CD8-positive, alpha-beta memory T cell (primary cell): ENCODE results near the gene NRN1L. TPM values are rescaled to one million over a fixed set of nuclear protein-coding genes. Genes with fewer than 3 reads are reported as not detected.
A peak's percentile ranks its signal among the peaks of the same experiment; 100 is the strongest.

Experiments used
- CTCF ChIA-PET: fragments of 350-600 bp; sonication (Branson Sonifier 250); formaldehyde crosslinking; loops from one replicate; lab custom pipeline; 2021; ENCODE audit warnings: antibody characterized with exemption; lab: Charles Lee
- POLR2A ChIA-PET: fragments of 350-600 bp; sonication (Branson Sonifier 250); formaldehyde crosslinking; loops from one replicate; lab custom pipeline; 2021; ENCODE audit warnings: antibody characterized with exemption; lab: Charles Lee
- DNase-seq, 5 donors: peaks; one replicate each; pipeline versions ENCODE4 v3.0.0 to v3.0.0-alpha.2; 2020 to 2022; ENCODE audit warnings: mixed read lengths in 1 of 5
- H3K27ac ChIP-seq: one replicate; pipeline ENCODE4 v1.7.0; 2013; ENCODE audit warnings: low read depth, mild to moderate bottlenecking, low read length, moderate library complexity
- H3K27me3 ChIP-seq: 2 replicates; pipeline ENCODE4 v1.7.0; 2013; ENCODE audit warnings: low read length, mild to moderate bottlenecking; ENCODE audit not compliant: insufficient read depth, poor library complexity, severe bottlenecking
- H3K36me3 ChIP-seq: 2 replicates; pipeline ENCODE4 v1.7.0; 2013; ENCODE audit warnings: mild to moderate bottlenecking, low read length, moderate library complexity; ENCODE audit not compliant: insufficient read depth
- H3K4me1 ChIP-seq: 2 replicates; pipeline ENCODE4 v1.7.0; 2013; ENCODE audit warnings: mild to moderate bottlenecking, low read length, moderate library complexity; ENCODE audit not compliant: insufficient read depth
- H3K4me3 ChIP-seq: 2 replicates; pipeline ENCODE4 v1.7.0; 2013; ENCODE audit warnings: mild to moderate bottlenecking, low read length
- H3K9me3 ChIP-seq: 2 replicates; pipeline ENCODE4 v1.7.0; 2013; ENCODE audit warnings: mild to moderate bottlenecking, low read length
- H3K27ac Mint-ChIP-seq, 8 donors: one replicate each; pipeline ENCODE4 v1.8.0; 2020 to 2021; ENCODE audit warnings: mixed read lengths in 8 of 8, mild to moderate bottlenecking in 6 of 8, inconsistent platforms in 3 of 8, moderate library complexity in 3 of 8
- H3K27me3 Mint-ChIP-seq, 2 donors: one replicate each; pipeline ENCODE4 v1.8.0; 2020 to 2021; ENCODE audit warnings: mixed read lengths in 2 of 2, mild to moderate bottlenecking in 1 of 2, moderate library complexity in 1 of 2
- H3K36me3 Mint-ChIP-seq, 3 donors: one replicate each; pipeline ENCODE4 v1.8.0; 2020 to 2021; ENCODE audit warnings: mixed read lengths in 3 of 3, inconsistent platforms in 1 of 3, mild to moderate bottlenecking in 1 of 3
- H3K4me1 Mint-ChIP-seq, 3 donors: one replicate each; pipeline ENCODE4 v1.8.0; 2020 to 2021; ENCODE audit warnings: mixed read lengths in 3 of 3, inconsistent platforms in 1 of 3, mild to moderate bottlenecking in 1 of 3
- H3K4me3 Mint-ChIP-seq, 7 donors: one replicate each; pipeline ENCODE4 v1.8.0; 2020 to 2021; ENCODE audit warnings: mixed read lengths in 7 of 7, mild to moderate bottlenecking in 6 of 7, moderate library complexity in 4 of 7, inconsistent platforms in 2 of 7
- H3K9me3 Mint-ChIP-seq, 5 donors: one replicate each; pipeline ENCODE4 v1.8.0; 2020 to 2022; ENCODE audit warnings: mixed read lengths in 5 of 5, mild to moderate bottlenecking in 3 of 5, moderate library complexity in 2 of 5, inconsistent platforms in 1 of 5
- polyA plus RNA-seq: library from polyadenylated mRNA; unstranded; fragments of 300-500 nt; fragmentation: Illumina TruSeq; gene quantifications from one replicate; pipeline ENCODE4 v1.2.3, GENCODE V29; 2021
- total RNA-seq, 2 experiments: library from RNA; stranded (reverse); gene quantifications; one replicate each; pipeline ENCODE4 v1.2.3, GENCODE V29; 2021

Gene NRN1L
- total and polyA plus RNA-seq, 3 experiments from 2014 or later, result 0.83 to 0.97 TPM; not detected in 1

DNA sequence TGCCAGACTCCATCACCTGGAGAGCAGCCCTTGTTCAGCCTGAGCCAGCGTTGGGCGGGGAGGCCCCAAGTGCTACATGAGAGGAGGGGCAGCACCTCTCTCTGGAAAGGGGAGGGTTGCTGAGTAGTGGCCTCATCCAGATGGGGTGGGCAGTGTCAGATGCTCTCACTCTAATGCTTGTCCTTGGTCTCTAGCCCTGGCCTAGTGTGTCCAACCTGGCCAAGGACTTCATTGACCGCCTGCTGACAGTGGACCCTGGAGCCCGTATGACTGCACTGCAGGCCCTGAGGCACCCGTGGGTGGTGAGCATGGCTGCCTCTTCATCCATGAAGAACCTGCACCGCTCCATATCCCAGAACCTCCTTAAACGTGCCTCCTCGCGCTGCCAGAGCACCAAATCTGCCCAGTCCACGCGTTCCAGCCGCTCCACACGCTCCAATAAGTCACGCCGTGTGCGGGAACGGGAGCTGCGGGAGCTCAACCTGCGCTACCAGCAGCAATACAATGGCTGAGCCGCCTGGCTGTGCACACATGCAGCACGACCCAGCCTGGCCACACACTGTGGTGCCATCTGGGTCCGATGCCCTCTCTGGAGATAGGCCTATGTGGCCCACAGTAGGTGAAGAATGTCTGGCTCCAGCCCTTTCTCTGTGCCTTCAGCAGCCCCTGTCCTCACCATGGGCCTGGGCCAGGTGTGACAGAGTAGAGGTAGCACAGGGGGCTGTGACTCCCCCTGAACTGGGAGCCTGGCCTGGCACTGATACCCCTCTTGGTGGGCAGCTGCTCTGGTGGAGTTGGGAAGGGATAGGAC, 42.7 kb downstream of the NRN1L start:
- Mint-ChIP-seq H3K4me3 (no peak overlapping the region), H3K9me3 (no peaks in the 10 kb centered on the region), H3K27ac (peak overlapping the region in 1 of 8 donors; percentile 68), H3K4me1 (peaks cover 0 to 17% (median 2%) of the 10 kb centered on the region in 3 donors), H3K36me3 (peaks cover 0 to 62% (median 0%) of the 10 kb centered on the region in 3 donors), H3K27me3 (no peaks in the 10 kb centered on the region)
- Histone ChIP-seq H3K4me3 (no peak overlapping the region), H3K27me3 (no peaks in the 10 kb centered on the region), H3K27ac (no peak overlapping the region), H3K4me1 (no peaks in the 10 kb centered on the region), H3K36me3 (peaks cover 13% of the 10 kb centered on the region), H3K9me3 (no peaks in the 10 kb centered on the region)
- DNase-seq, result no peak
- CTCF ChIA-PET, result interaction anchor here (1.3 to 3.3 kb wide), 3 partner anchors 14 to 406 kb away, joined by 3 to 21 read pairs (median 16); partner anchors contain the start of gene LCAT
- POLR2A ChIA-PET, result no interaction called here

DNA sequence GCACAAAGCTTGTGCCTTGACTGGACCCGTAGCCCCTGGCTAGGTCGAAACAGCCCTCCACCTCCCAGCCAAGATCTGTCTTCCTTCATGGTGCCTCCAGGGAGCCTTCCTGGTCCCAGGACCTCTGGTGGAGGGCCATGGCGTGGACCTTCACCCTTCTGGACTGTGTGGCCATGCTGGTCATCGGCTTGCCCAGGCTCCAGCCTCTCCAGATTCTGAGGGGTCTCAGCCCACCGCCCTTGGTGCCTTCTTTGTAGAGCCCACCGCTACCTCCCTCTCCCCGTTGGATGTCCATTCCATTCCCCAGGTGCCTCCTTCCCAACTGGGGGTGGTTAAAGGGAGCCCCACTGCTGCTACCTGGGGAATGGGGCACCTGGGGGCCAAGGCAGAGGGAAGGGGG, 43.5 kb downstream of the NRN1L start:
- H3K4me1 ChIP-seq, result no peaks in the 10 kb centered on the region
- peaks cover 13% of the 10 kb centered on the region for H3K36me3 ChIP-seq
- peaks cover 0 to 59% (median 1%) of the 10 kb centered on the region in 3 donors for H3K36me3 Mint-ChIP-seq
- H3K9me3 Mint-ChIP-seq, result no peaks in the 10 kb centered on the region
- H3K4me3 ChIP-seq, result no peak overlapping the region
- H3K4me3 Mint-ChIP-seq, result no peak overlapping the region
- H3K4me1 Mint-ChIP-seq, result peaks cover 0 to 19% (median 2%) of the 10 kb centered on the region in 3 donors
- ChIA-PET POLR2A (no interaction called here), CTCF (interaction anchor here (1.2 to 3.3 kb wide), 7 partner anchors 13 to 407 kb away, joined by 3 to 21 read pairs (median 13); partner anchors contain the start of genes LCAT and NRN1L)
- H3K27me3 Mint-ChIP-seq, result no peaks in the 10 kb centered on the region
- no peaks in the 10 kb centered on the region for H3K27me3 ChIP-seq
- DNase-seq, result no peak
- peak overlapping the region in 4 of 8 donors; percentile 51 to 79 (median 66) for H3K27ac Mint-ChIP-seq
- no peaks in the 10 kb centered on the region for H3K9me3 ChIP-seq
- no peak overlapping the region for H3K27ac ChIP-seq

DNA sequence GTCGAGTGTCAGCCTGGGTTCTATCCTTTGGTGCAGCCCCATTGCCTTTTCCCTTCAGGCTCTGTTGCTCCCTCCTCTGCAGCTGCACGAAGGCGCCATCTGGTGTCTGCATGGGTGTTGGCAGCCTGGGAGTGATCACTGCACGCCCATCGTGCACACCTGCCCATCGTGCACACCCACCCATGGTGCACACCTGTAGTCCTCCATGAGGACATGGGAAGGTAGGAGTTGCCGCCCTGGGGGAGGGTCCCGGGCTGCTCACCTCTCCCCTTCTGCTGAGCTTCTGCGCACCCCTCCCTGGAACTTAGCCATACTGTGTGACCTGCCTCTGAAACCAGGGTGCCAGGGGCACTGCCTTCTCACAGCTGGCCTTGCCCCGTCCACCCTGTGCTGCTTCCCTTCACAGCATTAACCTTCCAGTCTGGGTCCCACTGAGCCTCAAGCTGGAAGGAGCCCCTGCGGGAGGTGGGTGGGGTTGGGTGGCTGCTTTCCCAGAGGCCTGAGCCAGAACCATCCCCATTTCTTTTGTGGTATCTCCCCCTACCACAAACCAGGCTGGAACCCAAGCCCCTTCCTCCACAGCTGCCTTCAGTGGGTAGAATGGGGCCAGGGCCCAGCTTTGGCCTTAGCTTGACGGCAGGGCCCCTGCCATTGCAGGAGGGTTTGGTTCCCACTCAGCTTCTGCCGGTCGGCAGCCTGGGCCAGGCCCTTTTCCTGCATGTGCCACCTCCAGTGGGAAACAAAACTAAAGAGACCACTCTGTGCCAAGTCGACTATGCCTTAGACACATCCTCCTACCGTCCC, 44.1 kb downstream of the NRN1L start:
- ChIA-PET CTCF (interaction anchor here (1.0 to 3.3 kb wide), 8 partner anchors 9 to 408 kb away, joined by 3 to 21 read pairs (median 10); partner anchors contain the start of genes LCAT and NRN1L), POLR2A (no interaction called here)
- peak; percentile 59 to 81 (median 60) for DNase-seq
- Histone ChIP-seq H3K36me3 (peaks cover 16% of the 10 kb centered on the region), H3K4me3 (no peak overlapping the region), H3K27ac (no peak overlapping the region), H3K9me3 (no peaks in the 10 kb centered on the region), H3K4me1 (no peaks in the 10 kb centered on the region), H3K27me3 (no peaks in the 10 kb centered on the region)
- Mint-ChIP-seq H3K27ac (peak overlapping the region in 4 of 8 donors; percentile 7 to 79 (median 62)), H3K4me3 (no peak overlapping the region), H3K4me1 (peaks cover 0 to 21% (median 4%) of the 10 kb centered on the region in 3 donors), H3K9me3 (no peaks in the 10 kb centered on the region), H3K36me3 (peaks cover 0 to 59% (median 1%) of the 10 kb centered on the region in 3 donors), H3K27me3 (no peaks in the 10 kb centered on the region)

DNA sequence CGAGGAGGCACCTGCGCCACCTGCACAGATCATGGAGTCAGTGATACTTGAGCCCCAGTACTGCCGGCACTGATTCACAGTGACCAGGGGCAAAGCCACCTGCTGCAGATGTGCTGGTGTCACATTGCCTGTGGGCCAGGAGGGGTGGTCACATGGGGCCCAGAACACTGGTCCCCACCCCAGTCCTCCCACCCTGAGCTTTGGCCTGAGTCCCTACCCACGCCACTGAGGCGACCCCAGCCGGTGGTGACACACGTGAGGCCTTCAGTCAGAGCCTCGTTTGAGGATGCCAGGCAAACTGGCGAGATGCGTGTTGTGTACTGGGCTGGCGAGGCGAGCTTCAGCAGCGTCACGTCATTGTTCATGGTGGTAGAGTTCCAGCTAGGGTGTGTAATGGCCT, 45.5 kb downstream of the NRN1L start:
- Mint-ChIP-seq H3K4me3 (no peak overlapping the region), H3K4me1 (peaks cover 12 to 35% (median 12%) of the 10 kb centered on the region in 3 donors), H3K27me3 (no peaks in the 10 kb centered on the region), H3K9me3 (no peaks in the 10 kb centered on the region), H3K27ac (peak overlapping the region in 1 of 8 donors; percentile 60), H3K36me3 (peaks cover 0 to 68% (median 2%) of the 10 kb centered on the region in 3 donors)
- ChIA-PET CTCF (interaction anchor here (2.0 to 3.3 kb wide), 6 partner anchors 11 to 409 kb away, joined by 13 to 21 read pairs (median 16); partner anchors contain the start of genes LCAT and NRN1L), POLR2A (no interaction called here)
- H3K4me1 ChIP-seq, result peaks cover 13% of the 10 kb centered on the region
- no peak for DNase-seq
- H3K27me3 ChIP-seq, result no peaks in the 10 kb centered on the region
- H3K9me3 ChIP-seq, result no peaks in the 10 kb centered on the region
- peaks cover 30% of the 10 kb centered on the region for H3K36me3 ChIP-seq
- no peak overlapping the region for H3K4me3 ChIP-seq
- no peak overlapping the region for H3K27ac ChIP-seq

DNA sequence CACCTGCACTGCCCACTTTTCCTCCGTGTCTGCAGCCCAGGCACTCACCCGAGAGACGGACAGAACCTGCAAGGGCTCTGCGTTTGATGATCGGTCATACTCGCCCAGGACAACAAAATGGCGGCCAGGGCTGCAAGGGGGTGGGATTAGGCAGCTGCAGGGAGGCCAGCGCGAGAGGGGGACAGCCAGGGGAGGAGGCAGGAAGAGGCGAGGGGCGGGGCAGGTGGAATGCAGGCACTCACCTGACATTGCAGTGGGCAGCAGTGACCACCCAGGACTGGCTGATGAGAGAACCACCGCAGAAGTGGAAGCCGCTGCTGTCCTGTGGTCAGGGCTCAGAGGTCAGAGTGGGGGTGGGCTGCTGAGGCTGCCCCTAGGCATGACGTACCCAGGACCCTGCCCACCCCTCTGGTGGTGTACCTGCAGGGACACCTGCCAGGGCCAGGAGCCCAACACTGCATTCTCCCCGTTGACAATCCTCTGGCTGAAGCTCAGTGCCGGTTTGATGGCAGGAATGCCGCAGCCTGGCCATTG, 46.1 kb downstream of the NRN1L start:
- peaks cover 0 to 1% of the 10 kb centered on the region in 2 donors for H3K27me3 Mint-ChIP-seq
- ChIA-PET POLR2A (no interaction called here), CTCF (interaction anchor here (2.9 to 3.3 kb wide), 2 partner anchors 48 to 114 kb away, joined by 13 to 17 read pairs; no protein-coding TSS in a partner anchor)
- Histone ChIP-seq H3K27me3 (no peaks in the 10 kb centered on the region), H3K4me1 (peaks cover 16% of the 10 kb centered on the region), H3K9me3 (no peaks in the 10 kb centered on the region), H3K27ac (no peak overlapping the region), H3K4me3 (no peak overlapping the region), H3K36me3 (peaks cover 32% of the 10 kb centered on the region)
- no peak for DNase-seq
- peaks cover 0 to 73% (median 4%) of the 10 kb centered on the region in 3 donors for H3K36me3 Mint-ChIP-seq
- peak overlapping the region in 1 of 8 donors; percentile 19 for H3K27ac Mint-ChIP-seq
- no peak overlapping the region for H3K4me3 Mint-ChIP-seq
- no peaks in the 10 kb centered on the region for H3K9me3 Mint-ChIP-seq
- peaks cover 16 to 40% (median 17%) of the 10 kb centered on the region in 3 donors for H3K4me1 Mint-ChIP-seq

DNA sequence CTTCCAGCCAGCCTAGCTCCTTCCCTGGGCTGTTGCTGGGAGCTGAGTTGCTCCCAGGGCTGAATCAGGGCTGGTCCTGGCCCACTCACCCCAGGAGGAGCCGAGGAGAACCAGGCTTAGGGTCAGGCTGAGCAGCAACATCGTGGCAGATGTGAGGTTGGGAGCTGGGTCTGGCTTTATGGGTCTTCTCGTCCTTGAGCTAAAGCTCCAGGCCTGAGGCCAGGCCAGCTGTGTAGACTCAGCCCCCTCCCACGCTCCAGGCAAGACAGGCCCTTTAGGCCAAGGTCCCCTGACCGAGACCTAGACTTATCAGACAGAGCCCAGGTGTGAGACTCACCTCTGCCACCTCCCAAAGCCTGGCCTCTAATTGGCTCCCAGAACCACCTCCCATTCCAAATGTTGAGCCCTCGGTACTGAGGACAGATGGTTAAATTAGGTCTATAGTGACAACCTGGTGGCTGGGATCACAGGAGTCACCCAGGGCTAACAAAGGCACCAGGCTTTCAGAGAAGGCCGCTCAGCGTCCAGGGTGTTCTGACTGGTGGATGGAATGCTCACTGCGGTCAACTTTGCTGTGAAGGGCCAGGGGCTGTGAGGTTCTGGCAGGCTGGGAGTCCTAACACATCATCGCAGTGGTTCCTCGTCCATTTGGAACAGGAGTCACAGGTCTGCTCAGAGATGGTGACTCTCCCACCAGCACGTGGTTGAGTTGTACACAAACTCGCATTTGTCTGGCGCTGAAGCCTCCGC, 47.2 kb downstream of the NRN1L start, which contains the start of gene CTRL:
CTRL (minus strand) TSS at position 151 of the 750 bp plus-strand sequence; CDS start at position 141, 10 bp downstream.
- ChIA-PET CTCF (interaction anchor here (1.0 to 3.3 kb wide), 4 partner anchors 10 to 411 kb away, joined by 3 to 17 read pairs (median 8); no protein-coding TSS in a partner anchor), POLR2A (no interaction called here)
- Histone ChIP-seq H3K4me3 (no peak within 1 kb of the TSS), H3K9me3 (no peaks in the 10 kb centered on the region), H3K4me1 (peaks cover 18% of the 10 kb centered on the region), H3K27me3 (no peaks in the 10 kb centered on the region), H3K27ac (no peak within 1 kb of the TSS), H3K36me3 (peaks cover 32% of the 10 kb centered on the region)
- H3K4me1 Mint-ChIP-seq, result peaks cover 18 to 40% (median 21%) of the 10 kb centered on the region in 3 donors
- peaks cover 0 to 78% (median 4%) of the 10 kb centered on the region in 3 donors for H3K36me3 Mint-ChIP-seq
- DNase-seq, result no peak
- H3K27me3 Mint-ChIP-seq, result peaks cover 0 to 2% of the 10 kb centered on the region in 2 donors
- no peaks in the 10 kb centered on the region for H3K9me3 Mint-ChIP-seq
- H3K27ac Mint-ChIP-seq, result peak within 1 kb of the TSS in 5 of 8 donors; percentile 3 to 80 (median 43)
- H3K4me3 Mint-ChIP-seq, result no peak within 1 kb of the TSS

DNA sequence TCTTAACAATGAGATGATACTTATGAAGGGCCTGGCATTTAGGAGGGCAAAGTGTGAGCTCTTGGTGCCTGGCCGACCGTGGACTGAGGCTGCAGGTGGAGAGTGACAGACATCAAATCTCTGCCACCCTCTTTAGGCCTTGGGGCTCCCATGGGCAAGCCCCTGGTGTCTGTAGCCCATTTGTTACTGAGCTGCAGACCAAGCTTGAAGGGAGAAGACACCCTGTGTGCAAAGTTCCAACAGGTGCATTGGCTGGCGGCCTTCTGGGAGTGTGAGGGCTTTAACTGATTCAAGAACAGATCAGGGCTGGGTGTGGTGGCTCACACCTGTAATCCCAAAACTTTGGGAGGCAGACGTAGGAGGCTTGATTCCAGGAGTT, 47.8 kb downstream of the NRN1L start:
- H3K36me3 Mint-ChIP-seq, result peaks cover 0 to 75% (median 4%) of the 10 kb centered on the region in 3 donors
- H3K4me3 ChIP-seq, result no peak overlapping the region
- no peaks in the 10 kb centered on the region for H3K27me3 ChIP-seq
- H3K27ac Mint-ChIP-seq, result peak overlapping the region in 2 of 8 donors; percentile 60 to 80
- H3K27ac ChIP-seq, result no peak overlapping the region
- H3K36me3 ChIP-seq, result peaks cover 32% of the 10 kb centered on the region
- ChIA-PET POLR2A (no interaction called here), CTCF (interaction anchor here (1.0 to 3.3 kb wide), 4 partner anchors 10 to 412 kb away, joined by 3 to 17 read pairs (median 8); no protein-coding TSS in a partner anchor)
- H3K9me3 ChIP-seq, result no peaks in the 10 kb centered on the region
- DNase-seq, result no peak
- H3K4me1 Mint-ChIP-seq, result peaks cover 24 to 46% (median 27%) of the 10 kb centered on the region in 3 donors
- H3K4me1 ChIP-seq, result peaks cover 23% of the 10 kb centered on the region
- no peak overlapping the region for H3K4me3 Mint-ChIP-seq
- no peaks in the 10 kb centered on the region for H3K9me3 Mint-ChIP-seq
- H3K27me3 Mint-ChIP-seq, result peaks cover 0 to 3% of the 10 kb centered on the region in 2 donors
